Dendritic cell treated with granulocyte-macrophage colony-stimulating factor and Interleukin-4, amounts not matched to agents 40 ng/mL and 50 ng/mL, for 4 days (primary cell): Measurements from ENCODE around the gene RABAC1.
"Not testable (repeated sequence)": the region's sequence is repeated elsewhere in the genome, so short reads cannot be mapped to it uniquely, and the experiment has no call there.

Source experiments
- H3K27ac Mint-ChIP-seq: one replicate; pipeline ENCODE4 v1.8.0; 2022; ENCODE audit warnings: mild to moderate bottlenecking, mixed read lengths
- H3K27me3 Mint-ChIP-seq: one replicate; pipeline ENCODE4 v1.8.0; 2022; ENCODE audit warnings: mild to moderate bottlenecking, mixed read lengths
- H3K36me3 Mint-ChIP-seq: one replicate; pipeline ENCODE4 v1.8.0; 2022; ENCODE audit warnings: low read depth, mixed read lengths
- H3K4me1 Mint-ChIP-seq: one replicate; pipeline ENCODE4 v1.8.0; 2022; ENCODE audit warnings: low read depth, mixed read lengths
- H3K4me3 Mint-ChIP-seq: one replicate; pipeline ENCODE4 v1.8.0; 2022; ENCODE audit warnings: mild to moderate bottlenecking, moderate library complexity, mixed read lengths
- H3K9me3 Mint-ChIP-seq: one replicate; pipeline ENCODE4 v1.8.0; 2022; ENCODE audit warnings: mixed read lengths
- intact Hi-C: fragments of 100-400 bp; cut with micrococcal nuclease; formaldehyde crosslinking; loops from one replicate; pipeline ENCODE4 v1.15.0; 2022

The RABAC1 gene

DNA sequence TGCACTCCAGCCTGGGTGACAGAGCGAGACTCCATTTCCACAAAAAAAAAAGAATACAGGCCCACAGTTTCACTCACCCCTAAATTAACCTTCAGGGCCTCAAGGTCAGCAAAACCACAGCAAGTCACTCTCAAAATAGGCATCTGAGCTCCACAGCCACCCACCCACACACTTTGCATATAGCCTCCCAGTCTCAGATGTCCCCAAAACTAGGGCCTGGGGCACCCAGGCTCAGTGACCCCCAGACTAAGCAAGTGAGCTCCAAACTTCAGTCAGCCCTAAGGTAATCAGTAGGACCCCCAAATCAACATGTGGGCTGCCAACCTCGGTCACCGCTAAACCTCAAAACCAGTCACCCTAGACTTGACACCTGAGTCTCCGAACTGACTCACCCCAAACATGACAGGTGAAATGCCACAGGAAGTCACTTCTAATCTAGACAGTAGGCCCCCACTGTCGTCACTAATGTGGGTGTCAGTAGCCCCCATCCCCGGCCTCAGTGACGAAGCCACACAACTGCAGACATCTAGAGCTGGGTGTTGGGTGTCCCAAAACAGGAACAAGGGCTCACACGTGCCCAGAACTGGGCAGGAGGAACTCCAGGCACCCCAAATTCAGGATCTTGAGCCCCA, 13.9 kb downstream of the RABAC1 start:
- Mint-ChIP-seq H3K9me3 (no peaks in the 10 kb centered on the region), H3K27ac (no peak overlapping the region), H3K4me3 (no peak overlapping the region), H3K27me3 (peaks cover 28% of the 10 kb centered on the region), H3K36me3 (no peaks in the 10 kb centered on the region), H3K4me1 (peaks cover 14% of the 10 kb centered on the region)
- intact Hi-C loops, result no loop called here

DNA sequence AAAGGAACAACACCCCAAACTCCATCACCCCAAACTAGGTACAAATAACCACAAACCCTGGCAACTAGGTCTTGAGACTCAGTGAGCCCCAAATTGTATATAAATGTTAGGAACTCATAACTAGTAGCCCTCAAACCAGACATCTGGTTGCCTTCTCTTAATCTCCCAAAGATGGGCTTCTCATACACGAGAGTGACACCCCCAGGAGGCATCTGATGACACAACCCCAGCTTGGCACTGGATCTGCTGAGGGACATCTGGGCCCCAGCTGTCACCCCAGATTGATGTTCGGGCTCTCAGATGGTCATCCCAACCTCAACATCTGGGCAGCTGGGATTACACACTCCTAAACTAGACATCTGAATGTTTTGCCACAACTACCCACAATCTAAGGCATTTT, 14.8 kb downstream of the RABAC1 start:
- Mint-ChIP-seq H3K27ac (no peak overlapping the region), H3K36me3 (no peaks in the 10 kb centered on the region), H3K4me3 (no peak overlapping the region), H3K27me3 (peaks cover 34% of the 10 kb centered on the region), H3K4me1 (peaks cover 19% of the 10 kb centered on the region), H3K9me3 (no peaks in the 10 kb centered on the region)
- intact Hi-C loops, result no loop called here

DNA sequence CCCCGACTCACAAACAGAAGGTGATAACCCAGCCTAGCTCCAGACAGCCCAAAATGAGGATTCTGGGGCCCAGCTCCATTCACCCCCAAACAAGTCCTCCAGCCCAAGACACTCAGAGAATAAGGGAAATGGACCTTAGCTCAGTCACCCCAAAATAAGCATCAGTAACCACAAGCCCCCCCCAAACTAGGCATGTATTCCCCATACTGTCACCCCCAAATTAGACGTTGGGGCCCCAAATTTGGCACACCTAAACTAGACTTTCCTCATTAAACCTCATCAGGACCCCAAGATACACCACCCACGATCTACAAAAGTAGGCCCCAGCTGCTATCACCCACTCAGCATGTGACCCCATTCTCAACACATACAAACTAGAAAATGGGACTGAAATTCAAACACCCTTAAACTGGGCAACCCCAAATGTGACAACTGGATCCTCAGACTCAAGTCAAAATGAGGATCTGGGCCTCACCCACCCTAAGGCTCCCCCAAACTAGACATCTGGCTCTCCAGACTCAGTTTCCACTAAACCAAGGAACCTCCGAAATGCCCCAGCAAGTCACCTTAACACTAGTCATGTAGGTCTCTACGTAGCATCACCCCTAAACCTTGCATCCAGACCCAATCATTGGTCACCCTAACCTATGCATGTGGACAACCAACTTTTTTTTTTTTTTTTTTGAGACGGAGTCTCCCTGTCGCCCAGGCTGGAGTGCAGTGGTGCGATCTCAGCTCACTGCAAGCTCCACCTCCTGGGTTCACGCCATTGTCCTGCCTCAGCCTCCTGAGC, 17.5 kb downstream of the RABAC1 start:
- intact Hi-C loops, result no loop called here
- no peaks in the 10 kb centered on the region for H3K36me3 Mint-ChIP-seq
- peaks cover 51% of the 10 kb centered on the region for H3K27me3 Mint-ChIP-seq
- H3K4me3 Mint-ChIP-seq, result peak overlapping the region; percentile 27
- no peaks in the 10 kb centered on the region for H3K9me3 Mint-ChIP-seq
- no peak overlapping the region for H3K27ac Mint-ChIP-seq
- peaks cover 24% of the 10 kb centered on the region for H3K4me1 Mint-ChIP-seq

DNA sequence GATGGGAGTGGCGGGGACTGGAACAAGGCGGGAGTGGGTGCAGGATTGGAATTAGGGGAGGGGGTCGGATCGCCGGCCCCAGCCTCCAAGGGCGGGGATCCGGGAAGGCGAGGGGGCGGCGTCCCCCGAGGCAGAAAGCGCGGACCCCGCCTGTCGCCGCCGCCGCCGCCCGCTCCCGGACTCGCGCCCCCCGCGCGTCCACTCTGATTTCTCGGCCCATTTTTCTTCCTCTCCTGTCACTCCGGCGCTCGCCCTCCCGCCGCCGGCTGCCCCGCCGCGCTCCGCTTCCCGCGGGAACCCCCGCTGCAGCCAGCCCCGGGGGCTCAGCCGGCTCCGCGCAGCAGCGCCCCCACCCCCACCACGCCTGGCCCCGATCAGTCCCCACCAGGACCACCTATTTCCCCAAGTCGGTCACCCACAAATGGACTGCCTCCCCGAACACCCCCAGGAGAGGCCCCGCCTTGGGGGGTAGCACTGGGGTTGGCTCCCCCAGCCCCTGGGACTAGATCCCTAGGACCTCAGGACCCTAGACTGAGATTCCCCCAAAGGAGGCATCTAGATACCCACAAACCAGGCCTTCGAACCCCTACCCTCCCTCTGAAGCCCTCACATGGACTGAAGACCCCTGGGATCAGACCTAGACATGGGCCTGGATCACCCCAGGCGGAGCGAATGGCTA, 18.3 kb downstream of the RABAC1 start:
- H3K4me1 Mint-ChIP-seq, result peaks cover 24% of the 10 kb centered on the region
- H3K36me3 Mint-ChIP-seq, result no peaks in the 10 kb centered on the region
- intact Hi-C loops, result no loop called here

DNA sequence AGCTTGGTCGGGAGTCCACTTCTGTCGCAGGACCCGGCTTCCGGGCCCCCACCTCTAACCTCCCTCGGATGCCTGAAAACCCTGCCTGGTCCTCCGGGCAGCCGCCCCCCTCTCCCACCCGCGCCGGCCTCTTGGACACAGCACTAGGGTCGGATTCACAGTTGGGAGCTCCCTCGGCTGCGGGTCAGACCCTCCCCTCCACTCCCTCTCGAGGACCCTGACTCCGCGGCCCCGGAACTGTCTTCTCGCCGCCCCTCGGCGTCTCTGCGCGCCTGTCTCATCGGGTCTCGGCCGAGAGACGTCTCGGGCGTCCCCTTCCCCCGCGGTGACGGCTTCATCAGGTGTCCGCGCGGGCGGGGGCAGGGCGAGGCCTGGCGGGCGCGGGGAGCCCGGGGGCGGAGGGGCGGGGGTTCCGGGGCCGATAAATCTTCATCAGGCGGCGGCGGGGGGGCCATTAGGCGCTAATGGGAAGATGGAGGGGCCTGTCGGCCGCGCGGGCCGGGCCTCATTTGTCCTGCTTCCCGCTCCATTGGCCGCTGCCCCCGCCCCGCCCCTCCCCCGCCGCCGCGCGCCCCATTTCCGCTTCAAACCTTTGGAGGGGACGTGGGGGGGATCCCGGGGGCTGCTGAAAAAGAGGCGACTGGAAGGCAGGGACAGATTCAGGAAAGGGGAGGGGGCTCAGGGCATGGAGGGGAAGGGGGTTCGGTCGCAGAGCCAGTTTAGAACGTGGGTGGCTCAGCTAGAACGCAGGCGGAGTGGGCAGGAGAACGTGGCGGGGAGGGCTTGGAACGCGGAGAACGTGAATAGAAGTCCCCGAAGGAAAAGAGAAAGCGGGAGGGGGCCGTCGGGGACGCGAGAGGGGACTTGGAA, 19.0 kb downstream of the RABAC1 start:
- H3K36me3 Mint-ChIP-seq, result no peaks in the 10 kb centered on the region
- peak overlapping the region; percentile 35 for H3K27ac Mint-ChIP-seq
- peaks cover 20% of the 10 kb centered on the region for H3K4me1 Mint-ChIP-seq
- no peaks in the 10 kb centered on the region for H3K9me3 Mint-ChIP-seq
- peak overlapping the region; percentile 75 for H3K4me3 Mint-ChIP-seq
- H3K27me3 Mint-ChIP-seq, result peaks cover 62% of the 10 kb centered on the region
- intact Hi-C loops, result no loop called here

More for the DNA sequence above, 18.3 kb downstream of the RABAC1 start:
- Mint-ChIP-seq H3K9me3 (no peaks in the 10 kb centered on the region), H3K4me3 (peak overlapping the region; percentile 75), H3K27ac (peak overlapping the region; percentile 35), H3K27me3 (peaks cover 57% of the 10 kb centered on the region)

DNA sequence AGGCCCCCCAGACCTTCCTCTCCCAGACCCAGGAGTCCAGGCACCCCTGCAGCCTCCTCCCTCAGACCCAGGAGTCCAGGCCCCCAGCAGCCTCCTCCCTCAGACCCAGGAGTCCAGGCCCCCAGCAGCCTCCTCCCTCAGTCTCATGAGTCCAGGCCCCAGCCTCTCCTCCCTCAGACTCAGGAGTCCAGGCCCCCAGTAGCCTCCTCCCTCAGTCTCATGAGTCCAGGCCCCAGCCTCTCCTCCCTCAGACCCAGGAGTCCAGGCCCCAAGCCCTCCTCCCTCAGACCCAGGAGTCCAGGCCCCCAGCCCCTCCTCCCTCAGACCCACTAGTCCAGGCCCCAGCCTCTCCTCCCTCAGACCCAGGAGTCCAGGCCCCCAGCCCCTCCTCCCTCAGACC, 19.9 kb downstream of the RABAC1 start:
- Mint-ChIP-seq H3K4me1 (peaks cover 22% of the 10 kb centered on the region), H3K27me3 (peaks cover 69% of the 10 kb centered on the region)
- H3K4me3 Mint-ChIP-seq, H3K9me3 Mint-ChIP-seq, H3K36me3 Mint-ChIP-seq, intact Hi-C loops, H3K27ac Mint-ChIP-seq: not testable (repeated sequence)

DNA sequence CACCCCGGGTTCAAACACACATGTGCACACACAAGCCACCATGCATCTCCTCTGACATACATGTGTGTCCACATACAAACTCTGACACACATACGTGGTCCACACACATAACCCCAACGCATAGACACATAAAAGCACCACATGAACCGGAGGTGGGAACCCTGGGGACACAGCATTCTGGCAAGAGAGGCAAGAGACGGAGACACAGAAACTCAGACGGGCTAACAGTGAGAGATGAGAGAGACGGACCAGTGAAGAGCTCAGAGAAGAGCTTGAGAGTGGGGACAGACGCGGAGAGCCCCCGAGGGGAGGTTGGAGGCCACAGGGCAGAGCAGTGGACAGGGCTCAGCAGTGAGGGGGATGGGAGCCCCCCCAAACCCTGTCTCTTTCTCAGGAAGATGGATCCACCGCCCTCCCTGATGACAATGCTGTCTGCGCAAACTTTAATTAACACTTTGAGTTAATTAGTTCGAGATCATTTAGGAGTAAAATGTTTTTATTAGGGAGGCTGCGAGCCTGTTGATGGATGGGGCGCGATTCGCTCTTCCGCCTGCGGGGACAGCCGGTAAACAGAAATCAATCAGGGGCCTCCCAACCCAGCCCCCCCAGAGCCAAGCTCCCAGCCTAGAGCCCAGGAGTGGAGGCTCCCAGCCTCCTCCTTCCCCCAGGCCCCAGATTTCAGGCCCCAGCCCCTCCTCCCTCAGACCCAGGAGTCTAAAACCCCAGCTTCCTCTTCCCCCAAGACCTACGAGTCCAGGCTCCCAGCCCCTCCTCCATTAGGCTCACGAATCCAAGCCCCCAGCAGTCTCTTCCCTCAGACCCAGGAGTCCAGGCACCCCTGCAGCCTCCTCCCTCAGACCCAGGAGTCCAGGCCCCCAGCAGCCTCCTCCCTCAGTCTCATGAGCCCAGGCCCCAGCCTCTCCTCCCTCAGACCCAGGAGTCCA, 21.3 kb downstream of the RABAC1 start:
- intact Hi-C loops, result no loop called here
- H3K27me3 Mint-ChIP-seq, result peaks cover 76% of the 10 kb centered on the region
- no peak overlapping the region for H3K4me3 Mint-ChIP-seq
- peaks cover 32% of the 10 kb centered on the region for H3K4me1 Mint-ChIP-seq
- H3K27ac Mint-ChIP-seq, result no peak overlapping the region
- no peaks in the 10 kb centered on the region for H3K36me3 Mint-ChIP-seq
- H3K9me3 Mint-ChIP-seq, result no peaks in the 10 kb centered on the region

DNA sequence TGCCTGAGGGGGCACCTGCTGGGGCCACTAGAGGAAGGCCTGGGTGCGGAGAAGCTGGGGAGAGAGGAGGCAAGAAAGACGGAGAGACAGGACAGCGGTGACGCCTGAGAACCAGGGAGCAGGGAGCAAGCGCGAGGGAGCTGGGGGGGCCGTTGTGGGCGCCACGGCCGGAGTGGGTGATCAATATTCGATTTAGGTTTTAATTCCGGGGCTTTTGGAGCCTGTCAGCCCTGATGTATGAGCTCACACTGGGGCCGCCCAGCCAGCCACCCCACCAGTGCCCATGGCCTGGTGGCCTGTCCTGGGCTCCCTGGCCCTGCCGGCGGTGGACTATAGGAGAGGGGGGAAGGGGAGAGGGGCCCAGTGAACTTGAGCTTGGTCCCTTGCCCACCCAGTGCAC, 22.2 kb downstream of the RABAC1 start:
- H3K4me1 Mint-ChIP-seq, result peaks cover 32% of the 10 kb centered on the region
- peaks cover 80% of the 10 kb centered on the region for H3K27me3 Mint-ChIP-seq
- no peaks in the 10 kb centered on the region for H3K9me3 Mint-ChIP-seq
- H3K36me3 Mint-ChIP-seq, result no peaks in the 10 kb centered on the region
- H3K4me3 Mint-ChIP-seq, result no peak overlapping the region
- intact Hi-C loops, result no loop called here
- H3K27ac Mint-ChIP-seq, result no peak overlapping the region

DNA sequence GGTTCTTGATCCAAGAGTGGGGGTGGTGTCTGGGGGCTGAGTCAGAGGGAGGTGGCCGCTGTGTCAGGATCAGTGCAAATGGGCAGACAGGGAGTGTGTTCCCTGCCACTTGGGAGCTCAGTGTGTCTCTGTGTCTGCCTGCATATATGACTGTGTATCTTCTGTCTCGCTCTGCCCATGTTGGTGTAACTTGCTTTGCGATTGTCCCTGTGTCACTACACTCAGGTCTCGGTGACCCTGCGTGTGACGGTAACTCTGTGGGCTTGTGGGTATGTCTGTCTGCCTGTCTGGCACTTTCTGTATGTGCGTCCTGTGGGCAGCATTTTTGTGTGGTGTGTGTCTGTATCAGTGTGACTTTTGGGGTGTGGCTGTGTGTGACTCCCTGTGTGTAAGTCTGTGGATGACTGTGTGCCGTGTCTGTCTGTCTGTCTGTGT, 22.7 kb downstream of the RABAC1 start:
- H3K4me3 Mint-ChIP-seq, result no peak overlapping the region

DNA sequence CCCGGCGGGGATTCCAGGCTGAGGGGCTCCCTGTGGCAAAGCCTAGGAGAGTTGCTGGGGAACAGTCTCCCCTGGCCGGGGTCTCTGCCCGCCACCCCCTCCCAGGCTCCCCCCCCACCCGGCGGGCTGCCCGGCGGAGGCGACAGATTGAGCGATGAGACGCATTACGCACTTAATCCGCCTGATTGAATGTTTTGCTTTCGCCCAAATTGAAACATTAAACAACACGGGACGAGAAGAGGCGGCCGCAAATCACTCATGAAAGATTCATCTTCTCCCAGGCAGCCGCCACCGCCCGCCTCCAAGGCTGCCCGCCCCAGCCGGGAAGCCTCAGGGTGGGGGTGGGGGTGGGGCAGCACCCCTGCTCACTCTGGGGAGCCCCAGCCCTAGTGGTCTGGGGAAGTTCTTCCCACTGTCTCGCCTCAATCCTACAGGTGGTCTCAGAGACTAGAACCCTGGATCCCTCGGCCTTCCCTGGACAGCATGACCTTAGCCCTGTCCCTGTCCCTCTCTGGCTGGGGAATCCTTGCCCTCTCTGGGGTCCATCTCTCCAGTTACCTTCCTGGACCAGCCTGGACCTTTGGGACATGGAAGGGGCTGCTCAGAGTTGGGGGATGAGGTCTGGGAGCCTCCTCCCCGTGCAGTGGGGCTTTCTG, 23.2 kb downstream of the RABAC1 start:
- Mint-ChIP-seq H3K4me1 (peaks cover 32% of the 10 kb centered on the region), H3K4me3 (no peak overlapping the region), H3K27ac (no peak overlapping the region), H3K36me3 (no peaks in the 10 kb centered on the region), H3K27me3 (peaks cover 78% of the 10 kb centered on the region), H3K9me3 (no peaks in the 10 kb centered on the region)
- intact Hi-C loops, result loop anchor here (2.0 kb wide), 1 partner anchor 63 kb away; no protein-coding TSS in a partner anchor

More for the DNA sequence above, 22.7 kb downstream of the RABAC1 start:
- Mint-ChIP-seq H3K36me3 (no peaks in the 10 kb centered on the region), H3K27me3 (peaks cover 78% of the 10 kb centered on the region), H3K4me1 (peaks cover 32% of the 10 kb centered on the region), H3K9me3 (no peaks in the 10 kb centered on the region), H3K27ac (no peak overlapping the region)
- intact Hi-C loops, result no loop called here

DNA sequence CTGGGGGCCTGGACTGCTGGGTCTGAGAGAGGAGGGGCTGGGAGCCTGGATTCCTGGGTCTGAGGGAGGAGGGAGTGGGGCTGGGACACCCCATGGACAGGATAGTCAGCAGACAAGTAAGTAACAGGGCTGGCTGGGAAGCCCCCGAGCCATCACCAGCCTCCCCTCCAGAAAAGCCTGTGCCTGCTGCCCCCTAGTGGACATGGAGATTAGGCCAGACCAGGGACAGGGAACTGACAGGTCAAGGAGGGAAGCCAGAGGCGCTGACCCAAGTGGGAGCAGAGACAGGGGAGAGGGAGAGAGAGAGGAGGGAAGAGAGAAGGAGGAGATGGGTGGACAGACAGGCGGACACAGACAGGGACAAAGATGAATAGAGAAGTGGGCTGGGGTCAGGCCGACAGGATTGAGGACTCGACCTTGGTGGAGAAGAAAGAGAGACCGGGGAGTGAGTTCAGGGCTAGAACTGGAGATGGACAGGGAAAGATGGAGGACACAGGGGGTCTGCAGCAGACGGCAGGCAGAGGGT, 24.2 kb downstream of the RABAC1 start:
- H3K36me3 Mint-ChIP-seq, result no peaks in the 10 kb centered on the region
- H3K4me3 Mint-ChIP-seq, result no peak overlapping the region
- intact Hi-C loops, result loop anchor here (2.0 kb wide), 1 partner anchor 62 kb away; no protein-coding TSS in a partner anchor
- no peaks in the 10 kb centered on the region for H3K9me3 Mint-ChIP-seq
- peaks cover 25% of the 10 kb centered on the region for H3K4me1 Mint-ChIP-seq
- no peak overlapping the region for H3K27ac Mint-ChIP-seq
- peaks cover 82% of the 10 kb centered on the region for H3K27me3 Mint-ChIP-seq
